Measurements from ENCODE around the gene KCNQ1. TPM values are rescaled to one million over a fixed set of nuclear protein-coding genes. Genes with fewer than 3 reads are reported as not detected.

KCNQ1 gene
- total and polyA plus RNA-seq, 2 of the 13 experiments (the other 11 are each of a cell fraction or from before 2014, with no cell fraction given): 0.02 to 0.08 TPM

DNA sequence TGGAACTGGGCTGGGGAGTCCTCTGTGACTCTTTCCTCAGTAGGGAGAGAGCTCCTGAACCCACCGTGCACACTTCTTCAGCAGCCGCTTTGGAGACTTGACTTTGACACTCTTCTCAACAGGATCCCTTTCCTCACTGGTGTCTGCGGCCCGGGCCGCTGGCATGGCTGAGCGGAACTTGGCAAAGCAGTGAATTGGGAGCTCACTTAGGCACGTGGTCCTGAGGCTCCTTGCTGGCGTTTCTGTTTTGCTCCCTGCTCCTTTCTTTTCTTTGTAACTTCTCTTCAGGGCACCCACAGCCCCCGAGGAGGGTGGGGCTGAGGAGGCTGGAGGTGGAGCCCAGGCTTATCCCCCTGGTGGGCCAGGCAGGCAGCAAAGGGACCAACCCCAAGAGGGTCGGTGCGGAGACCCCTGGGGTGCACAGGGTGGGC, 263.4 kb downstream of the KCNQ1 start (continued):
- TF ChIP-seq, protein P1, sequence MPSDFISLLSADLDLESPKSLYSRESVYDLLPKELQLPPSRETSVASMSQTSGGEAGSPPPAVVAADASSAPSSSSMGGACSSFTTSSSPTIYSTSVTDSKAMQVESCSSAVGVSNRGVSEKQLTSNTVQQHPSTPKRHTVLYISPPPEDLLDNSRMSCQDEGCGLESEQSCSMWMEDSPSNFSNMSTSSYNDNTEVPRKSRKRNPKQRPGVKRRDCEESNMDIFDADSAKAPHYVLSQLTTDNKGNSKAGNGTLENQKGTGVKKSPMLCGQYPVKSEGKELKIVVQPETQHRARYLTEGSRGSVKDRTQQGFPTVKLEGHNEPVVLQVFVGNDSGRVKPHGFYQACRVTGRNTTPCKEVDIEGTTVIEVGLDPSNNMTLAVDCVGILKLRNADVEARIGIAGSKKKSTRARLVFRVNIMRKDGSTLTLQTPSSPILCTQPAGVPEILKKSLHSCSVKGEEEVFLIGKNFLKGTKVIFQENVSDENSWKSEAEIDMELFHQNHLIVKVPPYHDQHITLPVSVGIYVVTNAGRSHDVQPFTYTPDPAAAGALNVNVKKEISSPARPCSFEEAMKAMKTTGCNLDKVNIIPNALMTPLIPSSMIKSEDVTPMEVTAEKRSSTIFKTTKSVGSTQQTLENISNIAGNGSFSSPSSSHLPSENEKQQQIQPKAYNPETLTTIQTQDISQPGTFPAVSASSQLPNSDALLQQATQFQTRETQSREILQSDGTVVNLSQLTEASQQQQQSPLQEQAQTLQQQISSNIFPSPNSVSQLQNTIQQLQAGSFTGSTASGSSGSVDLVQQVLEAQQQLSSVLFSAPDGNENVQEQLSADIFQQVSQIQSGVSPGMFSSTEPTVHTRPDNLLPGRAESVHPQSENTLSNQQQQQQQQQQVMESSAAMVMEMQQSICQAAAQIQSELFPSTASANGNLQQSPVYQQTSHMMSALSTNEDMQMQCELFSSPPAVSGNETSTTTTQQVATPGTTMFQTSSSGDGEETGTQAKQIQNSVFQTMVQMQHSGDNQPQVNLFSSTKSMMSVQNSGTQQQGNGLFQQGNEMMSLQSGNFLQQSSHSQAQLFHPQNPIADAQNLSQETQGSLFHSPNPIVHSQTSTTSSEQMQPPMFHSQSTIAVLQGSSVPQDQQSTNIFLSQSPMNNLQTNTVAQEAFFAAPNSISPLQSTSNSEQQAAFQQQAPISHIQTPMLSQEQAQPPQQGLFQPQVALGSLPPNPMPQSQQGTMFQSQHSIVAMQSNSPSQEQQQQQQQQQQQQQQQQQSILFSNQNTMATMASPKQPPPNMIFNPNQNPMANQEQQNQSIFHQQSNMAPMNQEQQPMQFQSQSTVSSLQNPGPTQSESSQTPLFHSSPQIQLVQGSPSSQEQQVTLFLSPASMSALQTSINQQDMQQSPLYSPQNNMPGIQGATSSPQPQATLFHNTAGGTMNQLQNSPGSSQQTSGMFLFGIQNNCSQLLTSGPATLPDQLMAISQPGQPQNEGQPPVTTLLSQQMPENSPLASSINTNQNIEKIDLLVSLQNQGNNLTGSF (CRISPR knock-in tag; IDR thresholded peaks at IDR 0.05): no peak
- TF ChIP-seq BRD4 (CRISPR knock-in tag; IDR thresholded peaks at IDR 0.05) (no peak), ZNF562 (CRISPR knock-in tag; IDR thresholded peaks at IDR 0.05; ENCODE audit: borderline replicate concordance) (no peak)

DNA sequence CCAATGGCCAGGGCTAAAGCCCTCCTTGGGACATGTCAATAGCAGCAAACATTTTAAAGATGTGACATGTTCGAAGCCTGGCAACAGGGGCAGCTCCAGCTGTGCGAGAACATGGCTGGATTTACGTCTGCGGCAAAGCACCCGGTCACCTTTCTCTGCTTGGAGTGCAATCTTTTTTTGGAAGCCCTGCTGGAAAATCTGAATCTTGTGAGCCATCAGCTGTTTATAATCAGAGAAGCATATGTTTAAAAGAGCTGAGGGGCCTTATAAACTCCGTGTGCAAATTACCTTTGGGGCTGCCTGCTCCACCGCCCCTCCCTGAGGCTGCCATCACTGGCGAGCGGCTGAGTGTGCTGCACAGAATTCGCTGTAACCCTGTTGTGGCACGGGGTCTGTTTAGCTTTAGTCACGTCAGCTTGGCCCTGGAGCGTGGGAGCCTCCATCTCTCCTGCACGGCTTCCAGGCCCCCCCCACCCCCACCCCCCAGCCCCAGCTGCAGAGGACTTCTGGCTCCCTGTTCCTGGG, 264.0 kb downstream of the KCNQ1 start:
- no peak overlapping the region for H3K4me2 ChIP-seq (ENCODE audit: low read depth, low read length)
- ATAC-seq (no peak), DNase-seq (ENCODE audit: low spot score) (no peak), FAIRE-seq (no peak)
- BruUV-seq (replicated peaks): no TSS peak
- no peak overlapping the region for H2AFZ ChIP-seq (ENCODE audit: low read length)
- H4K20me1 ChIP-seq (ENCODE audit: insufficient read depth, low read length): no peaks in the 10 kb centered on the region
- no peak overlapping the region for H3K9ac ChIP-seq (ENCODE audit: insufficient read depth, low read depth, low read length)
- ChIA-PET CTCF (ENCODE audit: low intra/inter-chr PET ratio, low total read pairs) (no interaction called here), POLR2A (interaction anchor here (1.2 to 1.3 kb wide), 2 partner anchors 22 to 24 kb away, joined by 4 to 5 read pairs; no protein-coding TSS in a partner anchor)
- intact Hi-C loops (cut with micrococcal nuclease; ENCODE audit: unreplicated experiment) (no loop called here), in situ Hi-C loops (cut with HindIII; ENCODE audit: extremely low pct_ligation_motif_present, low pct_unique_long_range_greater_than_20kb) (no loop called here)
- TF ChIP-seq NONO (IDR thresholded peaks at IDR 0.05): no peak
- TF ChIP-seq NONO (CRISPR knock-in tag; conservative IDR thresholded peaks at IDR 0.05): no peak
- no peak overlapping the region for H3K4me3 ChIP-seq (replicated peaks in 1 of 3; ENCODE audit: insufficient read depth in 1 of 3, low read depth in 2 of 3, low read length in 3 of 3)
- peaks cover 15% of the 10 kb centered on the region for H3K9me3 ChIP-seq (ENCODE audit: low read length)
- H3K4me1 ChIP-seq (ENCODE audit: insufficient read depth, low read length): peaks cover 3% of the 10 kb centered on the region
- H3K79me2 ChIP-seq (ENCODE audit: insufficient read depth, low read length): no peaks in the 10 kb centered on the region
- no peak overlapping the region for H3K27ac ChIP-seq (ENCODE audit: extremely low read length, insufficient read depth, low read length)
- H3K36me3 ChIP-seq (replicated peaks in 1 of 2; ENCODE audit: control insufficient read depth in 1 of 2, insufficient read depth in 2 of 2, low read length in 2 of 2): no peaks in the 10 kb centered on the region
- H3K27me3 ChIP-seq (ENCODE audit: control insufficient read depth in 1 of 2, insufficient read depth in 2 of 2, low read length in 2 of 2): peaks cover 9 to 36% of the 10 kb centered on the region in 2 experiments
- WGBS (ENCODE audit: low lambda C conversion rate): 74% methylated on average over 13 of the region's 14 CpGs

Data from HepG2 (cell line).